GM08714 (cell line): ENCODE results near the gene C2orf92.

Source experiments
- H3K4me3 ChIP-seq: fragments of 200-500 bp; sonication (Bioruptor generic); 2 replicates; pipeline ENCODE4 v1.5.1; 2014; ENCODE audit warnings: mild to moderate bottlenecking, low read length, inconsistent platforms
- ZNF274 ChIP-seq: IDR thresholded peaks from 2 replicates; pipeline ENCODE4 v1.6.1; 2012; ENCODE audit warnings: mild to moderate bottlenecking, low read depth, low read length

C2orf92 gene

GRCh38 chr2:97741686-97742085, 72.2 kb downstream of the C2orf92 start:
- no peak overlapping the region for H3K4me3 ChIP-seq
- no peak for TF ChIP-seq ZNF274

GRCh38 chr2:97742381-97742847, 72.9 kb downstream of the C2orf92 start:
- no peak overlapping the region for H3K4me3 ChIP-seq
- no peak for TF ChIP-seq ZNF274

DNA sequence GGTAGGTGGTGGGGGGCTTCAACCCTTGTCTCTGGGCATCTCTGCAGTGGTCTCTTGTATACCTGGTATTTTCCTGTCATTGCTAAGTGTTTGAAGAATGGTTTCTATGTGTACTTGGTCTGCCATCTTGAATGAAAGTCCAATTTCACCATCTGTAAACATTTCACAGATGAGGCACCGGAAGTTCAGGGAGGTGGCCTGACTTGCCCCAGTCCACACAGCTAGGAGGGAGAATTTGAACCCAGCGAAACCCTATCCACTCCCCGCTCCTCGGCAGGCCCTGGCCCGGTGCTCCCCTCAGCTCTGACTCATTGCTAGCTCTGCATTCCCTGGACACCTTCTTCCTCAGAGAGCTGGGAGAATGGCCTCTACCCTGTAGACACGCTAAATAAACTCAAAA, 74.4 kb downstream of the C2orf92 start:
- H3K4me3 ChIP-seq: no peak overlapping the region
- TF ChIP-seq ZNF274: no peak

DNA sequence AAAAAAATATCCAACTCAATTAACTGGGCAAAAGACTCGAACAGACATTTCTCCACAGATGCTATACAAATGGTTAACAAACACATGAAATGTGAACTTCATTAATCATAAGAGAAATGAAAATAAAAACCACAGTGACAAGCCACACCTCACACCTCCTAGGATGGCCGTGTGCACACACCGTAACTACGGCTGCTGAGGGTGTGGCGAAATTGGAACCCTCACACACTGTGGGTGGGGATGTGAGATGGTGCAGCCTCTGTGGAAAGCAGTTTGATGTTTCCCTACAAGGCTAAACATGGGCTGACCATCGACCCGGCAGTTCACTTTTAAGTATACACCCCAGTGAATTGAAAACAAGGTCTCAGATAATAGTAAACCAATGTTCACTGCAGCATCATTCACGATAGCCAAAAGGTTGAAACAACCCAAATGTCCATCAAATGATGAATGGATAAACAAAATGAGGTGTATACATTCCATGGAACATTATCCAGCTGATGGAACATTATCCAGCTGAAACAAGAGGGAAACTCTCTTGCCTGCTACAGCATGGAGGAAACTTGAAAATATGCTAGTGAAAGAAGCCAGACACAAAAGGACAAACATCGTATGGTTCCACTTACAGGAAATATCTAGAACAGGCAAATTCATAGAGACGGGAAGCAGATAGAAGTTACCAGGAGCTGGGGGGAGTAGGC, 76.1 kb downstream of the C2orf92 start:
- no peak for TF ChIP-seq ZNF274
- no peak overlapping the region for H3K4me3 ChIP-seq

GRCh38 chr2:97747285-97747684, 77.8 kb downstream of the C2orf92 start:
- no peak overlapping the region for H3K4me3 ChIP-seq
- TF ChIP-seq ZNF274: no peak

- H3K4me3 ChIP-seq: no peak overlapping the region
- no peak for TF ChIP-seq ZNF274
Observed at GRCh38 chr2:97747716-97748115, 78.2 kb downstream of the C2orf92 start.

DNA sequence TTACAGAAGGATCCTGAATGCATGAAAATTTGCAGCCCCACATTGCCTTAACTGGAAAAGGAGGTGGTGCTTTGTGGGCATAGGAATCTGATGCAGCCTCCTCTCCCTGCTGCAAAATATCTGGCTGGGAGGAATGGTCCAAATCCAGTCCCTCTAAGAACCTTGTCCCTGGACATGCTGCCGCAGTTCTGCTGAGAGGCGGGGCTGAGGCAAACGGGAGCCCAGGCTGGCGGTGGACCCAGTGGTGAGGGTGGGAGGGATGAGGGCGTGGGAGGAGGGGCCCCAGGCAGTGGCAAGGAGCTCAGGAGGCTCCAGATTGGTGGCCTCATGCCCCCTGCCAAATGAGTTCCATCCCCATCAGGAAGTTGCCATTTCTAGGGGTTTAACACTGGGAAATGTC, 80.1 kb downstream of the C2orf92 start:
- no peak for TF ChIP-seq ZNF274
- H3K4me3 ChIP-seq: no peak overlapping the region

GRCh38 chr2:97750017-97750416, 80.5 kb downstream of the C2orf92 start:
- no peak for TF ChIP-seq ZNF274
- H3K4me3 ChIP-seq: no peak overlapping the region

- H3K4me3 ChIP-seq: no peak overlapping the region
- no peak for TF ChIP-seq ZNF274
Observed at GRCh38 chr2:97751752-97752151, 82.2 kb downstream of the C2orf92 start.
